GM12865 (cell line): Measurements from ENCODE around the gene CLIP4.
"Not testable (repeated sequence)": the region's sequence is repeated elsewhere in the genome, so short reads cannot be mapped to it uniquely, and the experiment has no call there.

Experiments used
- DNase-seq: peaks from one replicate; pipeline ENCODE4 v3.0.0; 2010; ENCODE audit warnings: low read depth
- H3K4me3 ChIP-seq: 2 replicates; pipeline ENCODE4 v1.5.1; 2011; ENCODE audit warnings: mild to moderate bottlenecking, low read depth, low read length, control low read depth
- CTCF ChIP-seq: IDR thresholded peaks from 2 replicates; pipeline ENCODE4 v1.5.1; 2011; ENCODE audit warnings: low read length, control low read depth, low read depth, inconsistent platforms; ENCODE audit not compliant: insufficient read depth; ENCODE audit errors: missing control alignments

Gene CLIP4

GRCh38 chr2:29100564-29100963, 14.7 kb upstream of the CLIP4 start:
- no peak for TF ChIP-seq CTCF

DNA sequence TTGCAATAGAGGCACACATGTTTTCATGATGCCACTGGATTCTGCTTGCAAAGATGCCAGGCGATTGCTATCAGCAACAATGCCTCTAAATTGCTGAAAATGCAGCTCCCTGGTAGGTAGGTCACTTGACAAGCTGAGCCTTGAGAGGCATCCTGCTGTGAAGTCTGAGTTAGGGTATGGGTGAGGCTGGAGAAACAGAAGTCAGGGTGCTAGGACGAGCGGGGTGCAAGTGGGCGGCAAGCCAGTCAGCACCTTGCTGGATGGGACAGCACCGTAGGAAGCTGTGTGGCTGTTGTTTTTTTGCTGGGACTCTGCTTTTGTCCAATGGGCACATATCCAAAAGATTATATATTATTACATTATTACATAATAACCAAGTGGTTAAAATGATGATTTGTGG, 10.5 kb upstream of the CLIP4 start:
- no peak for TF ChIP-seq CTCF
- DNase-seq, result no peak
- no peak overlapping the region for H3K4me3 ChIP-seq

More at GRCh38 chr2:29100564-29100963, 14.7 kb upstream of the CLIP4 start:
- no peak overlapping the region for H3K4me3 ChIP-seq
- no peak for DNase-seq

DNA sequence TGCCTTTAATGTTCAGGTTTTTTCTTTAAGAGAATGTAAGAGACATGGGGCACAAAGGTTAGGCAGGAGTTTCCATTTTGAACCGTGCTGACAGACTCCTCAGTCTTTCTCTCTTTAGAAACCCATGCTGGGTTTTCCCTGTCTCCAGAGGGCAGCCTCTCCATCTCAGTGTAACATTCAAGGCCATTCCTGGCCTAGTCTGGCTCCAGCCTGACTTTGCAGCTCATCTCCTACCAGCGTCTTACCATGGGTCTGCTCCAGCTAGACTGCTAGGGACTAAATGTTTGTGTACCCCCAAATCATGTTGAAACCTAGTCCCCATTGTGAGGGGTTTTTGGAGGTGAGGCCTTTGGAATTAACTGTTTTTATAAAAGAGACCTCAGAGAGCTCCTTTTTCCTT, 9.8 kb upstream of the CLIP4 start:
- no peak for DNase-seq
- no peak overlapping the region for H3K4me3 ChIP-seq
- TF ChIP-seq CTCF, result no peak

DNA sequence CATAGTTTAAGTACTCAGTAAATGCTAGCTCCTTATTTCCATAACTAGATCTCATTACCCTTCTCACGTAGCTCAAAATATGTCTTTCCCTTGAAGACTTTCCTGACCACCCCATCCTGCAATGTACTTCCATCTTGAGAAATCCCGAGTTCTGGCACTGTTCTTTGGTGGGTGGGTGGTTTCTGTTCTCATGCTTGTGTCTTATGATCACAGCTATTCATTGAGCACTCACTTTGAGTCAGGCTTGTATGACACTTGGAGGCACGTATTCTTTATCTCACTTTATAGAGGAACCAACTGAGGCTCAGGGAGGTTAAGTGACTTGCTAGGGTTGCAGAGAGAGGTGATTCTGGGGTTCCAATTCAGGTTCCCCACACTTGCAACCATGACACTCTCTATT, 9.0 kb upstream of the CLIP4 start:
- no peak for TF ChIP-seq CTCF
- H3K4me3 ChIP-seq, result no peak overlapping the region
- no peak for DNase-seq

- TF ChIP-seq CTCF, result no peak
- no peak for DNase-seq
- H3K4me3 ChIP-seq, result no peak overlapping the region
These were observed 8.2 kb upstream of the CLIP4 start for GRCh38 chr2:29106980-29107388.

- not testable (repeated sequence) for H3K4me3 ChIP-seq, DNase-seq
These were observed 7.7 kb upstream of the CLIP4 start for GRCh38 chr2:29107547-29107946.

DNA sequence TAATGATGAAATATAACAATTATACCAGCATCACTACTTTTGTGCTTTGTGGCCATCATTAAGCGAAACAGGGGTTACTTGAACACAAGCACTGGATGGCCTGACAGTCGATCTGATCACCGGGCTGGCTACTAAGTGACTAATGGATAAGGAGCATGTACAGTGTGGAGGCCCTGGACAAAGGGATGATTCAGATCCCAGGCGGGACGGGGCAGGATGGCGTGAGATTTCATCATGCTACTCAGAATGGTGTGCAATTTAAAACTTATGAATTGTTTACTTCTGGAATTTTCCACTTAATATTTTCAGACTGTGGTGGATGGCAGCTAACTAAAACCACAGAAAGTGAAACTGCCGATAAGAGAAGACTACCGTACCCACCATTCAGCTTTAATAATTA, 7.0 kb upstream of the CLIP4 start:
- no peak overlapping the region for H3K4me3 ChIP-seq
- TF ChIP-seq CTCF, result no peak
- DNase-seq, result no peak

DNA sequence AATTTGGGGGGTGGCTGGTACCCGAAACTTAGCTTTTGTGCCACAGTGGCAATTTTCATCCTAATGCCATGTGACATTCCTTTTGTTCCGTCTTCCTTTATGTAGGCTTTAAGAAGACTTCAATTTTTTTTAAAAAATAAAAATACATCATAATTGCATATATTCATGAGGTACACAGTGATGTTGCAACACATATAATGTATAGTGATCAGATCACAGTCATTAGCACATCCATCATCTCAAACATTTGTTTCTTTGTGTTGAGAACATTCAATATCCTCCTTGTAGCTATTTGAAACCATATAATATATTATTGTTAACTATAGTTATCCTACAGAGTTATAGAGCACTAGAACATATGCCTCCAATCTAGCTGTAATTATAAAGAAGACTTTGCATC, 6.0 kb upstream of the CLIP4 start:
- no peak overlapping the region for H3K4me3 ChIP-seq
- no peak for DNase-seq
- TF ChIP-seq CTCF, result no peak
